Measurements from ENCODE around the gene FAIM2.

FAIM2 gene

DNA sequence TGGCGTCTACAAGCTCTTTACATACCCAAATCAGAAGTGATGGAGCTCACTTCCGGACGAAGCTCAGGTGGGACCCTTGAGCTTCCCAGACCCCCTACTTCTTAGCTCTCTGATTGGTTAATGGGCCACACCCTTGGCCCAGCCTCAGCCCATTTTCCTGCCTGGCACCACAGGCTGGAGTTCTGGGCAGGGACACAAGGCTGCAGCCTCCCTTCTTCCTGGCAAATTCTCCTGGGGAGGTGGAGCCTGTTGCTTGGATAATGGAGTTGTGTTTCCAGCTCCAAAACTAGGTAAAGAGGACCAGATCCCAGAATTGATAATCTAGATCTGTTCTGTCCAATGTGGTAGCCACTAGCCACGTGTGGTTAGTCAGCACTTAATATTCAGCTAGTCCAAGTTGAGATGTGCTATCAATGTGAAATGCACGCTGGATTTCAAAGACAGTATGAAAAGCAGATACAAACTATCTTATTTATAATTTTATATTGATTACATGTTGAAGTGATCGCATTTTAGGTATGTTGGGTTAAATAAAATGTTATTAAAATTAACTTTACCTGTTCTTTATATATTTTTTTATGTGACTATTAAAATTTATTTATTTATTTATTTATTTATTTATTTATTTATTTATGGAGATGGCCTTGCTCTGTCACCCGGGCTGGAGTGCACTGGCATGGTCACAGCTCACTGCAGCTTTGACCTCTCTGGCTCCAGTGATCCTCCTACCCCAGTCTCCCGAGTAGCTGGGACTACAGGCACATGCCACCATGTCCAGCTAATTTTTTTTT, 12.6 kb upstream of the FAIM2 start (continued):
- TF ChIP-seq MZF1 (tag by site-specific recombination; IDR thresholded peaks at IDR 0.05; ENCODE audit: borderline replicate concordance), result no peak; the same call in 1 of the 2 replicates
- no peak for TF ChIP-seq ZNF23 (tag by site-specific recombination; IDR thresholded peaks at IDR 0.05; ENCODE audit: borderline replicate concordance)
- no peak for TF ChIP-seq KLF7 (tag by site-specific recombination; IDR thresholded peaks at IDR 0.05; ENCODE audit: borderline replicate concordance)
- no peak for TF ChIP-seq ZNF513 (tag by site-specific recombination; IDR thresholded peaks at IDR 0.05)
- no peak for TF ChIP-seq ZNF366 (tag by site-specific recombination; conservative IDR thresholded peaks at IDR 0.05)
- no peak for TF ChIP-seq YY1 (tag by site-specific recombination; IDR thresholded peaks at IDR 0.05)
- no peak for TF ChIP-seq ZNF18 (tag by site-specific recombination; IDR thresholded peaks at IDR 0.05)
- no peak for TF ChIP-seq ZNF473 (tag by site-specific recombination; IDR thresholded peaks at IDR 0.05)
- no peak for TF ChIP-seq ZFP69B (tag by site-specific recombination; IDR thresholded peaks at IDR 0.05)
- TF ChIP-seq, protein P1, sequence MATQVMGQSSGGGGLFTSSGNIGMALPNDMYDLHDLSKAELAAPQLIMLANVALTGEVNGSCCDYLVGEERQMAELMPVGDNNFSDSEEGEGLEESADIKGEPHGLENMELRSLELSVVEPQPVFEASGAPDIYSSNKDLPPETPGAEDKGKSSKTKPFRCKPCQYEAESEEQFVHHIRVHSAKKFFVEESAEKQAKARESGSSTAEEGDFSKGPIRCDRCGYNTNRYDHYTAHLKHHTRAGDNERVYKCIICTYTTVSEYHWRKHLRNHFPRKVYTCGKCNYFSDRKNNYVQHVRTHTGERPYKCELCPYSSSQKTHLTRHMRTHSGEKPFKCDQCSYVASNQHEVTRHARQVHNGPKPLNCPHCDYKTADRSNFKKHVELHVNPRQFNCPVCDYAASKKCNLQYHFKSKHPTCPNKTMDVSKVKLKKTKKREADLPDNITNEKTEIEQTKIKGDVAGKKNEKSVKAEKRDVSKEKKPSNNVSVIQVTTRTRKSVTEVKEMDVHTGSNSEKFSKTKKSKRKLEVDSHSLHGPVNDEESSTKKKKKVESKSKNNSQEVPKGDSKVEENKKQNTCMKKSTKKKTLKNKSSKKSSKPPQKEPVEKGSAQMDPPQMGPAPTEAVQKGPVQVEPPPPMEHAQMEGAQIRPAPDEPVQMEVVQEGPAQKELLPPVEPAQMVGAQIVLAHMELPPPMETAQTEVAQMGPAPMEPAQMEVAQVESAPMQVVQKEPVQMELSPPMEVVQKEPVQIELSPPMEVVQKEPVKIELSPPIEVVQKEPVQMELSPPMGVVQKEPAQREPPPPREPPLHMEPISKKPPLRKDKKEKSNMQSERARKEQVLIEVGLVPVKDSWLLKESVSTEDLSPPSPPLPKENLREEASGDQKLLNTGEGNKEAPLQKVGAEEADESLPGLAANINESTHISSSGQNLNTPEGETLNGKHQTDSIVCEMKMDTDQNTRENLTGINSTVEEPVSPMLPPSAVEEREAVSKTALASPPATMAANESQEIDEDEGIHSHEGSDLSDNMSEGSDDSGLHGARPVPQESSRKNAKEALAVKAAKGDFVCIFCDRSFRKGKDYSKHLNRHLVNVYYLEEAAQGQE (tag by site-specific recombination; IDR thresholded peaks at IDR 0.05), result peak; percentile 64
- TF ChIP-seq, protein P2, sequence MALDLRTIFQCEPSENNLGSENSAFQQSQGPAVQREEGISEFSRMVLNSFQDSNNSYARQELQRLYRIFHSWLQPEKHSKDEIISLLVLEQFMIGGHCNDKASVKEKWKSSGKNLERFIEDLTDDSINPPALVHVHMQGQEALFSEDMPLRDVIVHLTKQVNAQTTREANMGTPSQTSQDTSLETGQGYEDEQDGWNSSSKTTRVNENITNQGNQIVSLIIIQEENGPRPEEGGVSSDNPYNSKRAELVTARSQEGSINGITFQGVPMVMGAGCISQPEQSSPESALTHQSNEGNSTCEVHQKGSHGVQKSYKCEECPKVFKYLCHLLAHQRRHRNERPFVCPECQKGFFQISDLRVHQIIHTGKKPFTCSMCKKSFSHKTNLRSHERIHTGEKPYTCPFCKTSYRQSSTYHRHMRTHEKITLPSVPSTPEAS (tag by site-specific recombination; IDR thresholded peaks at IDR 0.05), result no peak
- no peak for TF ChIP-seq ZFP37 (tag by site-specific recombination; IDR thresholded peaks at IDR 0.05)
- peak; percentile 70; the same call in 1 of the 2 replicates for TF ChIP-seq ZNF140 (tag by site-specific recombination; IDR thresholded peaks at IDR 0.05)
- no peak for TF ChIP-seq KLF8 (tag by site-specific recombination; IDR thresholded peaks at IDR 0.05)
- TF ChIP-seq SCRT1 (tag by site-specific recombination; IDR thresholded peaks at IDR 0.05; ENCODE audit: borderline replicate concordance), result no peak
- TF ChIP-seq ZNF777 (tag by site-specific recombination; IDR thresholded peaks at IDR 0.05; ENCODE audit: borderline replicate concordance), result no peak
- no peak for TF ChIP-seq ATF2 (tag by site-specific recombination; IDR thresholded peaks at IDR 0.05; ENCODE audit: low read depth)
- TF ChIP-seq RBAK (tag by site-specific recombination; IDR thresholded peaks at IDR 0.05), result no peak
- TF ChIP-seq ZNF37A (tag by site-specific recombination; IDR thresholded peaks at IDR 0.05), result no peak
- TF ChIP-seq TCF7L2 (IDR thresholded peaks at IDR 0.05; ENCODE audit: borderline replicate concordance, low read depth, low read length), result no peak
- TF ChIP-seq ZNF830 (tag by site-specific recombination; IDR thresholded peaks at IDR 0.05; ENCODE audit: low read depth), result no peak
- TF ChIP-seq ZNF341 (tag by site-specific recombination; IDR thresholded peaks at IDR 0.05; ENCODE audit: low read depth), result no peak
- no peak for TF ChIP-seq ZFP41 (tag by site-specific recombination; IDR thresholded peaks at IDR 0.05; ENCODE audit: borderline replicate concordance)
- 0 out of 2 replicates have a peak, but pooled peaks have one; percentile 38 for TF ChIP-seq ZNF266 (tag by site-specific recombination; IDR thresholded peaks at IDR 0.05; ENCODE audit: low read depth)
- no peak for TF ChIP-seq ZNF521 (tag by site-specific recombination; IDR thresholded peaks at IDR 0.05)
- TF ChIP-seq ZFHX2 (tag by site-specific recombination; conservative IDR thresholded peaks at IDR 0.05), result no peak
- no peak for TF ChIP-seq ZNF423 (tag by site-specific recombination; IDR thresholded peaks at IDR 0.05)
- no peak for TF ChIP-seq ZNF2 (tag by site-specific recombination; IDR thresholded peaks at IDR 0.05)
- no peak for TF ChIP-seq MYNN (tag by site-specific recombination; IDR thresholded peaks at IDR 0.05; ENCODE audit: borderline replicate concordance)
- TF ChIP-seq ZNF747 (tag by site-specific recombination; IDR thresholded peaks at IDR 0.05), result no peak
- TF ChIP-seq BCL11B (tag by site-specific recombination; IDR thresholded peaks at IDR 0.05; ENCODE audit: low read depth), result no peak
- TF ChIP-seq ZNF561 (tag by site-specific recombination; IDR thresholded peaks at IDR 0.05; ENCODE audit: borderline replicate concordance), result no peak

Measured in HEK293 (cell line).